ENCODE data around the gene CRTC2. TPM values are rescaled to one million over a fixed set of nuclear protein-coding genes. Genes with fewer than 3 reads are reported as not detected.
A peak's percentile ranks its signal among the peaks of the same experiment; 100 is the strongest.
"Not testable (repeated sequence)": the region's sequence is repeated elsewhere in the genome, so short reads cannot be mapped to it uniquely, and the experiment has no call there.

CRTC2 gene, protein sequence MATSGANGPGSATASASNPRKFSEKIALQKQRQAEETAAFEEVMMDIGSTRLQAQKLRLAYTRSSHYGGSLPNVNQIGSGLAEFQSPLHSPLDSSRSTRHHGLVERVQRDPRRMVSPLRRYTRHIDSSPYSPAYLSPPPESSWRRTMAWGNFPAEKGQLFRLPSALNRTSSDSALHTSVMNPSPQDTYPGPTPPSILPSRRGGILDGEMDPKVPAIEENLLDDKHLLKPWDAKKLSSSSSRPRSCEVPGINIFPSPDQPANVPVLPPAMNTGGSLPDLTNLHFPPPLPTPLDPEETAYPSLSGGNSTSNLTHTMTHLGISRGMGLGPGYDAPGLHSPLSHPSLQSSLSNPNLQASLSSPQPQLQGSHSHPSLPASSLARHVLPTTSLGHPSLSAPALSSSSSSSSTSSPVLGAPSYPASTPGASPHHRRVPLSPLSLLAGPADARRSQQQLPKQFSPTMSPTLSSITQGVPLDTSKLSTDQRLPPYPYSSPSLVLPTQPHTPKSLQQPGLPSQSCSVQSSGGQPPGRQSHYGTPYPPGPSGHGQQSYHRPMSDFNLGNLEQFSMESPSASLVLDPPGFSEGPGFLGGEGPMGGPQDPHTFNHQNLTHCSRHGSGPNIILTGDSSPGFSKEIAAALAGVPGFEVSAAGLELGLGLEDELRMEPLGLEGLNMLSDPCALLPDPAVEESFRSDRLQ
- total RNA-seq (10 to 100 TPM in 8 of 9 donors, 1 to 10 TPM in 1; 8.4 to 53.6 (median 31.7) TPM), polyA plus RNA-seq (100 to 1,000 TPM in 1 of 3 donors, 10 to 100 TPM in 2; 27.1 to 138 (median 75.0) TPM)
- long read RNA-seq, donor 1, partial matches to known transcripts, result 0 of 1 reads
- long read RNA-seq, donor 1, other reads (novel, unspliced or antisense), result 0 of 1 reads
- long read RNA-seq, donor 2, partial matches to known transcripts, result 6 of 9 reads
- long read RNA-seq, donor 2, other reads (novel, unspliced or antisense), result 0 of 9 reads
- long read RNA-seq, donor 3, partial matches to known transcripts, result 9 of 11 reads
- long read RNA-seq, donor 3, other reads (novel, unspliced or antisense), result 0 of 11 reads
- long read RNA-seq, donor 4, partial matches to known transcripts, result 1 of 1 reads
- long read RNA-seq, donor 4, other reads (novel, unspliced or antisense), result 0 of 1 reads
- long read RNA-seq, donor 5, transcript CRTC2-203 (14 exons, 2,644 nt), result major isoform, 6 of 30 reads
- long read RNA-seq, donor 5, partial matches to known transcripts, result 22 of 30 reads
- long read RNA-seq, donor 5, other reads (novel, unspliced or antisense), result 2 of 30 reads
- long read RNA-seq, donor 6, partial matches to known transcripts, result 2 of 2 reads
- long read RNA-seq, donor 6, other reads (novel, unspliced or antisense), result 0 of 2 reads
- long read RNA-seq, donor 7, partial matches to known transcripts, result 0 of 1 reads
- long read RNA-seq, donor 7, other reads (novel, unspliced or antisense), result 0 of 1 reads
- long read RNA-seq, donor 8, partial matches to known transcripts, result 8 of 10 reads
- long read RNA-seq, donor 8, other reads (novel, unspliced or antisense), result 0 of 10 reads
- long read RNA-seq, donor 9, partial matches to known transcripts, result 11 of 11 reads
- long read RNA-seq, donor 9, other reads (novel, unspliced or antisense), result 0 of 11 reads
- long read RNA-seq, donor 10, partial matches to known transcripts, result 5 of 8 reads
- long read RNA-seq, donor 10, other reads (novel, unspliced or antisense), result 0 of 8 reads

DNA sequence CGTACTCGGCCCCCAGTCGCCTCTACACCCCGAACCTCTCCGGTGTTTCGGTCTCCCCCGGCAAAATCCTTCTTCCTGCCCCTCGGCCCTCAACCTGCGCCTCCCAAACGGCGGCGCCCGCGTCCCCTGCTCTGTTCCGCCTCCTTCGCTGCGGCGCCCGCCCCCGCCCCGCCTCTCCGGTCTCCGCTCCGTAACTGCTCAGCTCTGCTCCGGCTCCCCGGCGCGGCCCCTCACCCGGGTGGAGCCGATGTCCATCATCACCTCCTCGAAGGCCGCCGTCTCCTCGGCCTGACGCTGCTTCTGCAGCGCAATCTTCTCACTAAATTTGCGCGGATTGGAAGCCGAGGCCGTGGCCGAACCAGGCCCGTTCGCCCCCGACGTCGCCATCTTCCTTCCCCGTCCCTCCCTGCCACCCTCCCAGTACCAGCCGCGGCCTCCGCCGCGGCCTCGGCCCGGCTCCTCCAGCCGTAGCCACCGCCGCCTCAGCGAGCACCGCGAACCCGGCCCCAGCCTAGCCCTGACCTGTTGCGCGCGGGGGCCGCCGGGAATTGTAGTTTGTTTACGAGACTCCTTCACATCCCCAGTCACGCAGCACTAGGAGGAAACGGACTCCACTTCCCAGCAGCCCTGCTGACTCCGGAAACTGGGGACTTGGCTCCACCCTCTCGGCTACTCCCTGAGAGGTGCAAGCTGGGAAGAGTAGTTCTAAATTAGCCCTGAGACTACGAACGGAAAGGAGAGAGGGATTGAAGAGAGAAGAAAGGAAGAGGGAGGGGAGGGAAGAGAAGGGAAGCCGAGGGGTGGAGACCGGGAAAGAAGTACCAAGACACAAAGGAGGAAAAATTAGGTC is at the start of gene CRTC2:
TSS of gene CRTC2 (minus strand) at position 502 of the 850 bp plus-strand sequence. CDS start at position 387, 115 bp downstream.
- intact Hi-C loops (cut with DNase I), result no loop called here
- TF ChIP-seq POLR2A (IDR thresholded peaks at IDR 0.05), result peak; percentile 45 to 79
- TF ChIP-seq, protein P1, sequence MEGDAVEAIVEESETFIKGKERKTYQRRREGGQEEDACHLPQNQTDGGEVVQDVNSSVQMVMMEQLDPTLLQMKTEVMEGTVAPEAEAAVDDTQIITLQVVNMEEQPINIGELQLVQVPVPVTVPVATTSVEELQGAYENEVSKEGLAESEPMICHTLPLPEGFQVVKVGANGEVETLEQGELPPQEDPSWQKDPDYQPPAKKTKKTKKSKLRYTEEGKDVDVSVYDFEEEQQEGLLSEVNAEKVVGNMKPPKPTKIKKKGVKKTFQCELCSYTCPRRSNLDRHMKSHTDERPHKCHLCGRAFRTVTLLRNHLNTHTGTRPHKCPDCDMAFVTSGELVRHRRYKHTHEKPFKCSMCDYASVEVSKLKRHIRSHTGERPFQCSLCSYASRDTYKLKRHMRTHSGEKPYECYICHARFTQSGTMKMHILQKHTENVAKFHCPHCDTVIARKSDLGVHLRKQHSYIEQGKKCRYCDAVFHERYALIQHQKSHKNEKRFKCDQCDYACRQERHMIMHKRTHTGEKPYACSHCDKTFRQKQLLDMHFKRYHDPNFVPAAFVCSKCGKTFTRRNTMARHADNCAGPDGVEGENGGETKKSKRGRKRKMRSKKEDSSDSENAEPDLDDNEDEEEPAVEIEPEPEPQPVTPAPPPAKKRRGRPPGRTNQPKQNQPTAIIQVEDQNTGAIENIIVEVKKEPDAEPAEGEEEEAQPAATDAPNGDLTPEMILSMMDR (IDR thresholded peaks at IDR 0.05), result no peak
- DNase-seq, result peak; percentile 98 to 100 (median 99)
- WGBS, 4 donors, result 0 to 1% (median 1%) methylated on average over 36 to 74 of the region's 75 CpGs
- Histone ChIP-seq H3K4me1 (replicated peaks in 1 of 2) (peaks cover 28 to 53% of the 10 kb centered on the region in 2 donors), H3K36me3 (replicated peaks in 1 of 2) (peaks cover 0 to 22% of the 10 kb centered on the region in 2 donors), H3K4me3 (peak within 1 kb of the TSS; percentile 66 to 92 (median 83)), H3K27me3 (no peaks in the 10 kb centered on the region), H3K27ac (peak within 1 kb of the TSS; percentile 78 to 93 (median 82)), H3K9me3 (replicated peaks in 1 of 3) (no peaks in the 10 kb centered on the region)

DNA sequence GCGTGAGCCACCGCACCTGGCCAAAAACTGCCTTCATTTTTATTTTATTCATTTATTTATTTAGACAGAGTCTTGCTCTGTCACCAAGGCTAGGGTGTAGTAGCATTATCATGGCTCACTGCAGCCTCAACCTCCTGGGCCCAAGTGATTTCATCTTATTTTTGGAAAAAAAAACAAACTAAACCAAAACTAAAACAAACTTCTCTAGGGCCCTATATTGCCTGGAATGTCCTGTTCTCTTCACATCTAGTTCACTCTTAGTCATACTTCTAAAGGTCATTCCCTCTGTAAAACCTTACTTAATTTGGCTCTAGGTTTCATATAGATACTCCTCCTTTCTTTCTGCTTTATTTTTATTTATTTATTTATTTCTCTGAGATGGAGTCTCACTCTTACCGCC is 47.7 kb upstream of the CRTC2 start:
- WGBS, 4 donors, result 79 to 93% (median 92%) methylated on average over 3 of the region's 3 CpGs
- H3K4me3 ChIP-seq, result no peak overlapping the region
- no peaks in the 10 kb centered on the region for H3K9me3 ChIP-seq (replicated peaks in 1 of 3)
- no peaks in the 10 kb centered on the region for H3K36me3 ChIP-seq (replicated peaks in 1 of 2)
- TF ChIP-seq, protein P1 (IDR thresholded peaks at IDR 0.05), result no peak
- no peak for TF ChIP-seq POLR2A (IDR thresholded peaks at IDR 0.05)
- no peaks in the 10 kb centered on the region for H3K4me1 ChIP-seq (replicated peaks in 1 of 2)
- no peaks in the 10 kb centered on the region for H3K27me3 ChIP-seq
- H3K27ac ChIP-seq, result no peak overlapping the region
- intact Hi-C loops (cut with DNase I), result no loop called here
- DNase-seq, result no peak

DNA sequence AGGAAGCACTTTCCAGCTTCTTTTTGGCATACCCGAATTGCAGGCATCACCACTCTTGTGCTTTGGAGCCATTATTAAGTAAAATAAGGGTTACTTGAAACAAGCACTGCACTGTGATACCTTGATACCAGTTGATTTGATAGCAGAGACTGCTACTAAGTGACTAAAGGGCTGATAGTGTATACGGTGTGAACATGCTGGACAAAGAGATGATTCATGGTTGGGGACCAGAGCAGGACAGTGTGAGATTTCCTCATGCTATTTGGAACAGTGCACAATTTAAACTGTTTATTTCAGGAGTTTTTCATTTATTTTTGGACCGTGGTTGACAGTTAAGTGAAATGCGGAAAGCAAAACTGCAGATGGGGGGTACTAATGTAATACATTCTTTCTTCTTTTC is 42.0 kb upstream of the CRTC2 start:
- no peaks in the 10 kb centered on the region for H3K9me3 ChIP-seq (replicated peaks in 1 of 3)
- H3K36me3 ChIP-seq (replicated peaks in 1 of 2), result peaks cover 0 to 1% of the 10 kb centered on the region in 2 donors
- H3K4me1 ChIP-seq (replicated peaks in 1 of 2), result no peaks in the 10 kb centered on the region
- intact Hi-C loops (cut with DNase I), result no loop called here
- TF ChIP-seq, protein P1 (IDR thresholded peaks at IDR 0.05), result no peak
- no peak for TF ChIP-seq POLR2A (IDR thresholded peaks at IDR 0.05)
- no peak overlapping the region for H3K4me3 ChIP-seq
- no peak overlapping the region for H3K27ac ChIP-seq
- no peak for DNase-seq
- no peaks in the 10 kb centered on the region for H3K27me3 ChIP-seq
- WGBS, 4 donors, result 71 to 83% (median 75%) methylated on average over 4 of the region's 4 CpGs

DNA sequence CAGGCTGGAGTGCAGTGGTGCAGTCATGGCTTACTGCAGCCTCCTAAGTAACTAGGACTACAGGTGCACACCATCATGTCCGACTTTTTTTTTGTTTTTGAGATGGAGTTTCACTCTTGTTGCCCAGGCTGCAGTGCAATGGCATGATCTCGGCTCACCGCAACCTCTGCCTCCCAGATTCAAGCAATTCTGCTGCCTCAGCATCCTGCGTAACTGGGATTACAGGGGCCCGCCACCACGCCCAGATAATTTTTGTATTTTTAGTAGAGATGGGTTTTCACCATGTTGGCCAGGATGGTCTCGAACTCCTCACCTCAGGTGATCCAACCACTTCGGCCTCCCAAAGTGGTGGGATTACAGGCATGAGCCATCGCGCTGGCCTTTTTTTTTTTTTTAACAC is 38.5 kb upstream of the CRTC2 start:
- H3K4me3 ChIP-seq; H3K9me3 ChIP-seq (replicated peaks in 1 of 3); H3K27ac ChIP-seq; H3K27me3 ChIP-seq; intact Hi-C loops (cut with DNase I); DNase-seq: not testable (repeated sequence)
- peaks cover 0 to 34% of the 10 kb centered on the region in 2 donors for H3K36me3 ChIP-seq (replicated peaks in 1 of 2)
- WGBS, 4 donors, result 94 to 97% (median 95%) methylated on average over 10 of the region's 10 CpGs
- peaks cover 3 to 19% of the 10 kb centered on the region in 2 donors for H3K4me1 ChIP-seq (replicated peaks in 1 of 2)

All from adrenal gland (tissue), 19 donors.